Activated T-cell treated with anti-CD3 and anti-CD28 coated beads for 4 hours (primary cell): ENCODE measurements around the gene INTS1.

Experiments
- DNase-seq: peaks from one replicate; pipeline ENCODE4 v3.0.0-alpha.2; 2020

The INTS1 gene

GRCh38 chr7:1486571-1486970, 17.6 kb downstream of the INTS1 start:
- DNase-seq = no peak

GRCh38 chr7:1485156-1485555, 19.0 kb downstream of the INTS1 start:
- no peak for DNase-seq

- no peak for DNase-seq
Measured at GRCh38 chr7:1484569-1484968, 19.6 kb downstream of the INTS1 start.

- DNase-seq = no peak
Measured at GRCh38 chr7:1483536-1484505, 20.4 kb downstream of the INTS1 start.

- DNase-seq = no peak
Measured at GRCh38 chr7:1483079-1483478, 21.1 kb downstream of the INTS1 start.

GRCh38 chr7:1481300-1481699, 22.9 kb downstream of the INTS1 start:
- no peak for DNase-seq

GRCh38 chr7:1480670-1481069, 23.5 kb downstream of the INTS1 start:
- DNase-seq = no peak

GRCh38 chr7:1479287-1479686, 24.9 kb downstream of the INTS1 start:
- no peak for DNase-seq

- no peak for DNase-seq
Measured at GRCh38 chr7:1478480-1478879, 25.7 kb downstream of the INTS1 start.

- no peak for DNase-seq
Measured at GRCh38 chr7:1476859-1477258, 27.3 kb downstream of the INTS1 start.

- DNase-seq = no peak
Measured at GRCh38 chr7:1475991-1476390, 28.2 kb downstream of the INTS1 start.

- DNase-seq = no peak
Measured at GRCh38 chr7:1475393-1475792, 28.8 kb downstream of the INTS1 start.

GRCh38 chr7:1474736-1475135, 29.5 kb downstream of the INTS1 start:
- DNase-seq = no peak

GRCh38 chr7:1473864-1474512, 30.2 kb downstream of the INTS1 start:
- DNase-seq = peak; percentile 75

- no peak for DNase-seq
Measured at GRCh38 chr7:1470901-1471300, 33.3 kb downstream of the INTS1 start.

- no peak for DNase-seq
Measured at GRCh38 chr7:1468643-1469298, 35.4 kb downstream of the INTS1 start.

- DNase-seq = no peak
Measured at GRCh38 chr7:1468203-1468602, 36.0 kb downstream of the INTS1 start.

- DNase-seq = no peak
Measured at GRCh38 chr7:1466524-1467271, 37.5 kb downstream of the INTS1 start.

GRCh38 chr7:1464694-1465093, 39.5 kb downstream of the INTS1 start:
- no peak for DNase-seq

GRCh38 chr7:1463676-1464223, 40.4 kb downstream of the INTS1 start:
- no peak for DNase-seq

- DNase-seq = no peak
Measured at GRCh38 chr7:1461646-1462375, 42.4 kb downstream of the INTS1 start.
